GM19099 (cell line): ENCODE data around the gene ZMPSTE24.

Experiments
- POLR2A ChIP-seq: IDR thresholded peaks from 3 replicates; pipeline ENCODE4 v1.6.1; 2011; ENCODE audit warnings: low read depth; ENCODE audit not compliant: insufficient read length; ENCODE audit errors: extremely low read depth

Gene ZMPSTE24

DNA sequence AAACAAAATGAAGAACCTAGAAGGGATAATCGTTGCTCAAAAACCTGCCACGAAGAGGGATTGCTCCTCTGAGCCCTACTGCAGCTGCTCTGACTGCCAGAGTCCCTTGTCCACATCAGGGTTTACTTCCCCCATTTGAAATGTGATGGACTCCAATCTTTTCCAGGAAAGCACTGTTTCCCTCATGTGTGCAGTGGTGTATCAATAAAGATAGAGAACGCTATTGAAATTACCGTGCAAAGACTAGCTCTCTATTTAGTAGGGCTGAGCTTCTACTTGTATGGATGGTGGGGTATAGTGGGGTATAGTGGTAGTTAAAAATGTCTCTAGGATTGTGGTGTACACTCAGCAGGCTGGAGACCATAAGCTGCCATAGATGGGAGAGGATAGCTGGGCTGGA is 6.6 kb upstream of the ZMPSTE24 start:
- no peak for TF ChIP-seq POLR2A

DNA sequence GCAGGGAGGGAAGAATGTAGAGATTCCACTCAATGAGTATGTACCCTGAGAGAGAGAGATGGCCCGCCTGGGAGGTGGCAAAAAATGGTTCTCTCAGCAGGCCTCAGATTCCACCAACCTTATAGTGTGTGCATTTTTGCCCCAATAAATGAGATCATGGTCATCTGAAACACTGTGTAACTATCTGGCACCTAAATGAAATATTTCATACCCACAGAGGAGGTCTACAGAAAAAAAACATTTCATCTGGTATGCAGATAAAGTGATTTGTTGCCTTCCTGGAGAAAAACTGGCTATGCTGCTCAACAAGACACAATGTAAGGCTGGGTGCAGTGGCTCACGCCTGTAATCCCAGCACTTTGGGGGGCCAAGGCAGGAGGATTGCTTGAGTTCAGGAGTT is 5.4 kb upstream of the ZMPSTE24 start:
- TF ChIP-seq POLR2A: no peak

DNA sequence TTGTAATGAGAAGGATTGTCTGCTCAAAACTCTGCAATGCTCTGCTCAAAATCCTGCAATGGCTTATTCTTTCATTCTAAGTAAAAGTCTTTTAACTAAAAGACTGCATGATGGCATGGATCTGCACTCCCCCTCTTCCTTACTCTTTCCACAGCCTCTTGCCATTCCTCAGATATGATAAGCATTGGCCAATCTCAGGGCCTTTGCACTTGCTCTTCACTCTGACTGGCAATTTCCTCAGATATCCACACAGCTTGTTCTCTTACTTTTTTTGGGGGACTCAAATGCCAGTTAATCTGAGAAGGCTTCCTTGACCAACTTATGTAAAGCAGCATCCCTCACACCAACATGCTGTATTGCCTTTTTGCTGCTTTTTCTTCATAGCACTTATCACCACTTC is 2.8 kb upstream of the ZMPSTE24 start:
- no peak for TF ChIP-seq POLR2A

DNA sequence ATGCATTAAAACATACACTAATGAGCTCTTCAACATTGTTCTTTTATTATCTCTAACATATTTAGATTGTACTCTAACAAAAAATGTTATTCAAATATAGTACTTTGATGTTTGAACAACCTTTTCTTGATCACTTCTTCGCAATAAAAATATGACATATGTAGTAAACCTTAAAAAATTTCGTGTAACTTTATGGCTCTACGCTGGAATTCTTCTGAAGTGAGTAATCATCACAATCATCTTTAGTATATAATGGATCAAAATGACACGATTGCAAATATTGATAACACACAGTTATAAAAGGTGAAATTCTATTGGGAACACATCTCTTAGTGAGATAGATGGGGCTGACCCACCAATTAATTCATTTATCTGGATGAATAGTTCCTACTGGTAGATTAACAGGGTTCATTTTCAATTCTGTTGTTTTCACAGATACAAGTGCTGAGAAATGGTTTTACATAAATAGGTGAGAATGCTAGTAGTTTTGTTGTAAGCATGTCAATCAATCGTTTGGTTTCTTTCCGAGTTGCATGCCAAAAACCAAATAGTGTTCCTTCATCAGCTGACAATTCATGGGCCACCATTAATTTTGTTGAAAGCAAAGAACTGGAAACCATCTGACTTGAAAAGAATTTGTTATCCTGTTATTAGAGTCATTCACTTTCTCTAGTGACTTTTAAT is 1.5 kb upstream of the ZMPSTE24 start:
- TF ChIP-seq POLR2A: no peak

DNA sequence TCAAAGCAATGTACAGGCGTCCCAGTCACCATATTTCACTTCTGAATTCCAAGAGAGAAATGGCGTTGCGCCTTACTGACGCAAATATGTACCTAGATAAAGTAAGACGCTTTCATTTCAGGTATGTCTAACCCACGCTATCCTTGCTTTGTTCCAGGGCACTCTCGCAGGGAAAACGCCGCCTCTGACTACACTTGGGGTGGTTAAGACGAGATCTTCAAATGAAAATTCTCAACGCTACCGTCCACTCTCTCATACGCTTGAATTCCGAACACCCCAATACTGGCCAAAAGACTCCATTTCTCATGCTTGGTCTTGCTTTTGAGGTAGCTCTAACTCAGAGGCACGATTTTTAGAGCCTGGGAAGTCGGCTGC is 736 bp upstream of the ZMPSTE24 start:
- TF ChIP-seq POLR2A: no peak

DNA sequence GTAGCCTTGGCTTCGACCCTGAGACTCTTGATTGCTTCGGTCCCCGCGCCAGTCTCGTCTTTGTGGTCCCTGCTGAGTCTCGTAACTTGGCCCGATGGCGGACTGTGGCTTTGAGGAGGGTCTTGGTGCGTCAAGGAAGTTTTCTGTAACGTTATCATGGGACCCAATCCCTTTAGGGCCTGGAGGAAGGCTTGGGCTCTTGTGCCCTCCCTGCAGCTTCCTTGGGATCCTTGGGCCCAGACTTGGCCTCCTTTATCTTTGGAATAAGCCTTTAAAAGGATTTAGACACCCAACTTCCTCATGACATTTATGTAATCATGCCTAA is 371 bp downstream of the ZMPSTE24 start:
- no peak for TF ChIP-seq POLR2A

DNA sequence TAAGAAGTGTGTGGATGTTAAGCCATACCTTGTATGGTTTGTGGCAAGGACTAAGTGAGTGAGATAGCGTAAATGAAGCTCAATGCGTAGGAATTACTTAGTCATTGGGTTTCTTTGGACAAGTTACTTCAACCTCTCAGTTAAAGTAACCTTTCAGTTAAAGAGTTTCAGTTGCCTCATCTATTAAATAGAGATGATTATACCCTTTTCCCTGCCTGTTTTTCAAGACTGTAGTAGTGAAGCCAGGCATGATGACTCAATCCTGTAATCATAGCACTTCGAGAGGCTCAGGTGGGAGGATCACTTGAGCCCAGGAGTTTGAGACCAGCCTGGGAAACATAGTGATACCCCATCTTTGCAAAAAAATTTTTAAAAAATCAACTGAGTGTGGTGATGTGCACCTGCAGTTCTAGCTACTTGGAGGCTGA is 6.3 kb downstream of the ZMPSTE24 start:
- no peak for TF ChIP-seq POLR2A

DNA sequence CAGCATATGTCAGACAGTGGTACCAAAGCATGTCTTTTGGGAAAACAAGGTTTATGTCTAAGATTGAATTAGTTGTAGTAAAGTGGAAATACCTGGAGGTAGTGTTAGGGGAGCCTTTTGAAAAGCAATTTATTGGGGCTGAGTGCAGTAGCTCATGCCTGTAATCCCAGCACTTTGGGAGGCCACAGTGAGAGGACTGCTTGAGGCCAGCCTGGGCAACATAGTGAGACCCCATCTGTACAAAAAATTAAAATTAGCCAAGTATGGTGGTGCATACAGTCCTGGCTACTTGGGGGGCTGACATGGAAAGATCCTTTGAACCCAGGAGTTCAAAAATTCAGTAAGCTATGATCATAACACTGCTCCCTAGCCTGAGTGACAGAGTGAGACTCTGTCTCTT is 7.3 kb downstream of the ZMPSTE24 start:
- no peak for TF ChIP-seq POLR2A

DNA sequence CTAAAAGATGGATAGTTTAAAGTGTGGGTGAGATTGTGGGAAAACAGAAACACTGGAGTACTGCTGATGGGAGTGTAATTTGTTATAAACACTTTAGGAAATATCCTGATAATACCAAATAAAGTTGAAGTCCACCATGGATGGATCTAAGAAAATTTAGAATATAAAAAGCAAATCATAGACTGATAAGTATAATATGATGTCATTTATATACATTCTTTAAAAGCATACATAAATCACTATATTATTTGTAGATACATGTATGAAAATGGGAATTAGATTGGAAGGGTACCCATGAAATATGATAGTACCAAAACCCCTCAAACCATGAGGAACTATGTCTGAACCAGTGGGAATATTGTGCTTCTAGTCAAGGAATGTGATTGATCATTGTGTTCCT is 7.9 kb downstream of the ZMPSTE24 start:
- no peak for TF ChIP-seq POLR2A

DNA sequence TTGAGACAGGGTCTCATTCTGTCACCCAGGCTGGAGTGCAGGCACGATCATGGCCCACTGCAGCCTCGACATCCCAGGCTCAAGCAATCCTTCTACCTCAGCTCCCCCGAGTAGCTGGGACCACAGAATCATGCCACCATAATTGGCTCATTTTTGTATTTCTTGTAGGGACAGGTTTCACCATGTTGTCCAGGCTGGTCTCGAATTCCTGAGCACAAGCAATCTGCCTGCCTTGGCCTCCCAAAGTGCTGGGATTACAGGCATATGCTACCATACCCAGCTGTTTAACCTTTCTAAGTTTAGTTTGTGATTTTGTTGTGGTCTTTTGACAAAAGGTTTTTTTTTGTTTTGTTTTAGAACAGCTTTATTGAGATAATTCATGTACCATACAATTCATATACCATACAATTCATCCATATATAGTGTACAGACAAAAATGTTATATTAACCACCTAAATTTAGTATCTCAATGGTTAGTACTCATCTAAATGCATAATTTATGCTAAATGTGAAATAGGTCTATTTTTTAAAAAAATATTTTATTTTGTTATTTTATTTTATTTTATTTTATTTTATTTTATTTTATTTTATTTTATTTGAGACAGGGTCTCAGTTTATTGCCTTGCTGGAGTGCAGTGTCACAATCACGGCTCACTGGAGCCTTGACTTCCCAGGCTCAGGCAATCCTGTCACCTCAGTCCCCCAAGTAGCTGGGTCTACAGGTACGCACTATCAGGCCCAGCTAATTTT is 8.9 kb downstream of the ZMPSTE24 start:
- no peak for TF ChIP-seq POLR2A

DNA sequence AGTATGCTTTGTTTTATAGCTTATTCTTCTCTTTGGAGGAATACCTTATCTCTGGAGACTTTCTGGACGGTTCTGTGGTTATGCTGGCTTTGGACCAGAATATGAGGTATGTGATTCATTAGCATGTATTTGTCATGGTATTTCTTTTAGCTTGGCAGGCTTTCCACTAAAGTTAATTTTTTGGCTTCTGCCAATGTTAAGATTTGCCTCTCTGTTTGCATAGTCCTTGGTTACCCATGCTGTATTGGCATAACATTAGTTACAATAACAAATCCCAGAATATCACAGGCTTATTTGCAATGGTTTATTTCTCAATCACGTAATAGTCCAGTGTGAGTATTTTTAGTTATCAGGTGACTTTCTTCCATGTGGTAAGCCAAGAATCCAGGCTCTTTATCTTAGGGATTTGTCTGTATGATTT is 9.7 kb downstream of the ZMPSTE24 start:
- TF ChIP-seq POLR2A: no peak

DNA sequence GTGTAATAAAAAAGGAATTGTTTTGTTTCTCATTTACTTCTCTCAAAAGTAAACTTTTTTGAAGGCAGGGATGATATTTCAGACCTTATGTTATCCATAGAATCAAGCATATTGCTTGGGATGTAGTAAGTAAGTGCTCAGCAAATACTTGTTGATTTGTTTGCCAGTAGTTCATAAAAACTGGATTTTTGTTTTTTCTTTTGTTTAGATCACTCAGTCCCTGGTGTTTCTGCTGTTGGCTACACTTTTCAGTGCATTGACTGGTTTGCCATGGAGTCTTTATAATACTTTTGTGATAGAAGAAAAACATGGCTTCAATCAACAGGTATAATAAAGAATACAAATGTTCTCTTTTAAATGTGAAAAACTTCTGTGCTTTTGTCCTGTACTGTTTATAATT is 10.2 kb downstream of the ZMPSTE24 start:
- TF ChIP-seq POLR2A: no peak

DNA sequence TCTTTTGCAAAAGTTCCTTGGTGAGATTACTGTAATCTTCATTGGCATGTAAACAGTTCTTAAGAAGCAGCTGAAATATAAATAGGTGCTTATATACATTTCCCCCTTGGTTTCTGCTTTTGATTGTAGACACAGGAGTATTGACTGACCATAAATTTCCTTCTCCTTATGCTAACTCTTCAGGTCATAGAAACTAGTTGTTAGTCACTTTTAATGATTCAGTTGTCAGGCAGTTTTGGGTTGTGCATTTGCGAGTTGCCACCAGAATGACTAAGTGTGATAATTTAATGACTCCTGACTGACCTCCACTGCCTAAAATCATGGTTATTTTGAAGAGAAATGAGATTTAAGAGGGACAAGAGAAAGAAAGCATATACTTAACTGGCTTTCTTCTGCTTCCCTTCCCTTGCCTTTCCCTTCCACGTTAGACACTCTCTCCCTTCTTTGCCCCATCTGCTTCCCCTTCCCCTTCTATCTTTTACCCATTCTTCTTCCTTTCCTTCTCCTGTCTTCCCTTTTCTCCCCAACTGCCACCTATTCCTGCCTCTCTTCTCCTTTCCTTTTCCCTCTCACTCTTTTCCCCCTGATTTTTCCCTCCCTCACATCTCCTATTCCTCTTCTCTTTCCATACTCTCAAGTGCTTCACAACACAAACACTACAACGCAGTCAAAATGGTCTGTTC is 12.3 kb downstream of the ZMPSTE24 start:
- no peak for TF ChIP-seq POLR2A

DNA sequence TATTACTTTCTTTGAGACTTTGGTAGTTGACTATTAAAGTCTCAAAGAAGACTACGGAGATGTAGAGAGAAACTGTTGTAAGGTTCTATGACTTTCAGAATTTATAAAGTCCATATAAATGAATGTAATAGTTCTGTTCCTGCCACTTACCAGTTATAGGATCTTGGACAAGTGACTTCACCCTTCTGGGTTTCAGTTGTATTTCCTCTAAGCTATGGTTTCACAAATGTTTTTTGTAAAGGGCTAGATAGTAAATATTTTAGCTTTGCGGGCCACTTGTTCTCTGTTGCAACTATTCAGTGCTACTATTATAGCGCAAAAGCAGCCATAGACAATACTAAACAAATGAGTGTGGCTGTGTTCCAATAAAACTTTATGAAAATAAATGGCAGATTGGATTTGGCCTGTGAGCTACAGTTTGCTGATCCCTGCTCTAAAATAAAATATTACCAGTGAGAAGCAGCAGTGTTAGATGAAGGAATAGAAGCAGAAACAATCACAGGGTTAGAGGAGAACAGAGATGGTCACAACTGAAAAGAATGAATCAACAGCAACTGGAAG is 14.7 kb downstream of the ZMPSTE24 start:
- TF ChIP-seq POLR2A: no peak

DNA sequence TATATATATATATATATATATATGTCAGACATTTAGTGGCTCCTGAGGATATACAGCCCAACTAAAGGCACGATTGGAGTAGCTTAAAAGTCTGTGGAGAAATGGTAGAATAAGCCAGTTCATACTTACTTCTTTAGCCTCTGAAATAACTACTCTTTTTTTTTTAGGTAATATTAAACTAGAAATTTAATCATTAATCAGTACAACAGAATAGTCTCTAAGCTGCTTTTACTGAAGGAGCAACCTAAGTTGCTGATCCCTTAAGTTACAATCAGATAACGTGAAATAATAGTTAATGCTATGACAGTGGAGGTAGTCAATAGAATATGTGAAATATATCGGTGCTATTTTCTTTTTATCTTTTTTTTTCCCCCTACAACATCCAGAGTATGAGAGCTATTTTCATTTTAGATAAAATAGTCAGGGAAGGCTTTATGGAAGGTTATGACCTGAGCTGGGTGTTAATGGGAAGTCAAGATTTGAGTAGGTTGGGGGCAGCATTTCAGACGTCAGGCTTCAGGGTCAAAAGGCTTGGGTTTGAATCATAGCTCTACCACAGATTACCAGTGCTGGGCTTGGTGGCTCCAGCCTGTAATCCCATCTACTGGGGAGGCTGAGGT is 15.6 kb downstream of the ZMPSTE24 start:
- TF ChIP-seq POLR2A: no peak
